HG02970 (cell line): ENCODE results near the gene CPEB1.
A peak's percentile ranks its signal among the peaks of the same experiment; 100 is the strongest.

Source experiments
- ATAC-seq: cut with Tn5 transposase; IDR thresholded peaks from one replicate; pipeline ENCODE4 v1.9.1; 2021; ENCODE audit warnings: mild to moderate bottlenecking, moderate library complexity, moderate number of reproducible peaks; ENCODE audit not compliant: unreplicated experiment, low FRiP score

The CPEB1 gene

GRCh38 chr15:82647045-82647834 lies at the start of gene CPEB1:
Gene CPEB1 (minus strand): TSS chr15:82647363. CDS start chr15:82628459, 18,904 bp downstream.
- ATAC-seq: no peak

GRCh38 chr15:82692171-82692570 lies 45.0 kb upstream of the CPEB1 start:
- ATAC-seq: no peak

- no peak for ATAC-seq
These were observed 42.0 kb upstream of the CPEB1 start for GRCh38 chr15:82689147-82689546.

DNA sequence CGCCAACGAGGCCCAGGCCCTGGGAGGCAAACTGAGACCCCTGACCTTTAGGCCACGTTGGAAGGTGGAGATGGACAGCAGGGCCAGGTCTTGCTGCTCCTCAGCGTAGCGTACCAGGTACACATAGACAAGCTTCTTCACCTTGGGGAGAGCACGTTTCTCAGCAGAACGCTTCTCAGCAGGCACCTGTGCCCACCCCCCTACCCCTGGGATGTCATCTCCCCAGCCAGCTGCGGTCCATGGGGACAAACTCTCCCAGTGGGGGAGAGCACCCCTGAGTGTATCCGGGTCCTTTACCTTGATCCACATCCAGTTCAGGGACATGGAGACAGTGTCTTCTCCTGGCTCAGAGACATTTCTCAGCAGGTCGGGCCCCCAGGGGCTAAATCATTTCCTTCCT lies 41.5 kb upstream of the CPEB1 start:
- no peak for ATAC-seq

- no peak for ATAC-seq
These were observed 34.2 kb upstream of the CPEB1 start for GRCh38 chr15:82681371-82681770.

GRCh38 chr15:82680200-82681102 lies 33.3 kb upstream of the CPEB1 start:
- ATAC-seq: peak; percentile 58

- ATAC-seq: no peak
These were observed 32.5 kb upstream of the CPEB1 start for GRCh38 chr15:82679626-82680199.

- ATAC-seq: no peak
These were observed 30.7 kb upstream of the CPEB1 start for GRCh38 chr15:82677720-82678323.

DNA sequence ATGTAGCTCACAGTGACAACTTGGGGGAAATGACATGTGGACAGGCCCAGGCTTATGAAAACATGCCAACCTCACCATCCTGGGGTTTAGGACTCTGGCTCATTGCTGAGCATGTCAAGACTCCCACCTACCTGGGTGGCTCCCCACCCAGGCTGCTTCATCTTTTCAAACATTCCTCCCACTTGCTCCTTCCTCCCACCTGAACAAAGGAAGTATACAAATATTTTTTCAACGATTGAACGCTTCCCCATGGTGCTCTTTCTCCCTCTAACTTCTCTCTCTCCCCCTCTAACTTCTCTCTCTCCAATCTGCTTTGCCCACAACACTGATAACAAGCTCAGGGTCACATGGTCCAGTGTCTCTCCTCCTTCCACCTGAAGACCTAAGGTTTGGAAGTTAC lies 27.7 kb upstream of the CPEB1 start:
- ATAC-seq: no peak

DNA sequence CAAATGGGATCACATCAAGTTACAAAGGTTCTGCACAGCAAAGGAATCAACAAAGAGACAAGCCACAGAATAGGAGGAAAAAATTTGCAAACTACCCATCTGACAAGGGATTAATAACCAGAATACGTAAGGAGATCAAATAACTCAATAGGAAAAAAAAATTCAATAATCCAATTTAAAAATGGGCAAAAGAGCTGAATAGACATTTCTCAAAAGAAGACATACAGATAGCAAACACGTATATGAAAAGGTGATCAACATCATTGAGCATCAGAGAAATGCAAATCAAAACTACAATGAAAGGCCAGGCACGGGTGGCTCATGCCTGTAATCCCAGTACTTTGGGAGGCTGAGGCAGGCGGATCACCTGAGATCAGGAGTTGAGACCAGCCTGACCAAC lies 23.5 kb upstream of the CPEB1 start:
- no peak for ATAC-seq

DNA sequence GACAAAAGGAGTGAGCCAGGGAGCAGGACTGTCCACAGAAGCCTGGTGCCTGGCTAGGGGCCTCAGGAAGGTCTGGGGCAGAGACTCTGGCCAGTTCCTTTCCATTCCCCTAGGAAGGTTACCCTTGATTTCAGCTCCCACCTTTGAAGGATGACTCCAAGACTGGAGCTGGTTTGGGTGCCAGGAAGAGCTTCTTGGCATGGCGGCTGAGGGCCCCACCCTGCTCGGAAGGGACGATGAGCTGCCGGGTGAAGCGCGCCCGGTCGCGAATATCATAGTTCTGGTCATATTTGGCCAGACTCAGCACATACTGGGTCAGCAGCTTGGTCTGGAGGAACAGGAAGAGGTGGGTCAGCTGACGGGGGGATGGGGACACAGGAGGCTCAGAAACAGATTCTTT lies 19.4 kb upstream of the CPEB1 start:
- no peak for ATAC-seq

GRCh38 chr15:82664021-82664420 lies 16.9 kb upstream of the CPEB1 start:
- no peak for ATAC-seq

- ATAC-seq: no peak
These were observed 16.0 kb upstream of the CPEB1 start for GRCh38 chr15:82663186-82663600.

DNA sequence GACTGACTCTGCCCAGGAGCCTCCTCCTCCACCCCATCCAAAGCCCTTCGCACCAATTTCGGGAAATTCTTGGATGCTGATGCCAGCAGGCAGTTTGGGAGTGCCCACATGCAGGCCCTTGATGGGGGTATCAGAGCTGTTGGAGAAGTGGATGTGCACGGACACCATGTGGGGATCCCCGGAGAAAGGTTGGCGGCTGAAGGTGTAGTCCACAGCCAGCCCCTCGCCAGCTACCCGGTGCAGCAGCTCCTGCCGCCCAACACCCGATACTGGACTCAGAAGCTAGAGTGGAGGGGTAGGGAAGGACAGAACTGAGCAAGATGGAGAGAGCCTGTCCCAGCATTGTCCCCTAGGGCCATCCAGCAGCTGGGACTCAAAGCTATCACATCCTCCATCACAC lies 15.5 kb upstream of the CPEB1 start:
- no peak for ATAC-seq

DNA sequence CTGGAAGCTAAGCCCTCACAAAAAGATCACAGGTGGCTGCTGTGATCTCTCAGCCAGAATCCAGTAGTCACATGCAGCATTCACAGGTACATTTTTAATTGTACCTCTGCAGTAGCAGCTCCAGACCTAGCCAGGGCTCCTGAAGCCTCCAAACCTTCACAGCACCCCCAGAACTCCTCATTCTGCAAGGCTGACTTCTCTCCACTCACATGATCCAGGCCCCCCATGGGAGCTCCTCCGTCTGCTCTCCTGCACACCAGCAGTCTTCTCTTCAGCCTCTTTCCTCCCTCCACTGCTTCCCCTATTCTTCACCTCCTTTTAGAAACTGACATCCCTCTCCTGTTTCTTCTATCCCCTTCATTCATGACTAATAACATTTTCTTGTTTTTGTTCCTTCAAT lies 13.2 kb upstream of the CPEB1 start:
- ATAC-seq: no peak

DNA sequence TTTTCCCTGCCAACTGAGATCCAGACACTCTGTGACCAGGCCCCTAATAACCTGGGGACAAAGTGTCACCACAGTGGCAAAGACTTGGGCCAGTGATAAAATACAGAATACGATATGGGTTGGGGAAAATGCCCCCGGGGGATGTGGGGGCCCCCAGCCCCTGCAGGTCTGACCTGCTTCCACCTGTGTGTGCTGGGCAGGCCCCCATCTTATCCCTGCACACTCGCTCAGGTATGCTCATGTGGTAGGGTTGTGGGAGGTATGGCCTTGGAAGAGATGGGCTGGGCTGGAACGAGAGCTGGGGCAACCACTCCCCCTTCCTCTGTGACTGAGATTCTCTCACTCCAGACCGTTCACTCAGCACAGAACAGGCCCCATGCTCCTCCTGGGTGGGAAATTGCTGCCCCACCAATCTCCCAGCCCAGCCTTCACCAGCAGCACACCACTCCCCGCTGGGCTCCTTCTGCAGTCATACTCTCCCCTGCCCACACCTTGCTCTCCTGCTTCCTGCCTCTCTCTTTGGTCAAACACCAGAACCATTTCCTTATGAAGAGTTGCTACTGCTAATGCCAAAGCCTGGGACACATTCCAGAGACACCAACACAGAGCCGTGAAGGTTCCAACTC lies 9.6 kb upstream of the CPEB1 start:
- no peak for ATAC-seq

DNA sequence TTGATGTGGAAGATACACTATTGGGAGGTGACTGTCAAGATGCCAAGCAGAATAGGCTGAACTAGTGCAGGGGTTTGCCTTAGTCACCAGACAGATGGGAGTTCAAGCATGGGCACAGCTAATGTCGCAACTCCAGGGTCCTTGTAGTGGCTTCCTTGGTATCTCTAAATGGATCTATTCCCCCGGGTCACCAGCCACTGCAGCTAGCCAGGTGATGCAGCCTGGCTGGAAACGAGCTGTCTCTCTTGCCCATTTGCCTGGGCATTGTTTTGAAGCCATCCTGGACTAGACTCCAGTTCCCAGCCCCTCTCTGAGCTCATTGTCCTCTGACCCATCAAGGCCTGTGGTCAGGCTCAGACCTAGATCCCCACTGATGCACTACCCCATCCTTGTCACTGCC lies 8.4 kb upstream of the CPEB1 start:
- no peak for ATAC-seq

- no peak for ATAC-seq
These were observed 6.5 kb upstream of the CPEB1 start for GRCh38 chr15:82653483-82654168.

DNA sequence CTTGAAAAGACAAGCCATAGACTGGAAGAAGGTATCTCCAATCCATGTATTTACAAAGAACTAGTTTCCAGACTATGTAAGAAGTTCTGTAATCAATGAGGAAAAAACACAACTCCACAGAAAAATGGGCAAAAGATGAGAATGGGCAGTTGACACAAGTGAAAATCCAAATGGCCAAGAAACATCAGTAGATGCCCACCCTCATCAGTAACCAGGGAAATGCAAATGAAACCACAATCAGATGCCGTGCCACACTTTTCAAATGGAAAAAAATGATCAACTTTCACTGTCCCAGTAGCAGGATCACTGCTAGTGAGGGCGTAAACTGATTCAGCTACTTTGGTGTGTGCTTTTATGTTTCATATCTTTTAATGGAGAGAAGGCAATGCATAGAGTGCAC lies 4.5 kb upstream of the CPEB1 start:
- ATAC-seq: no peak
